ELR (cell line): Measurements from ENCODE around the gene TLCD1.

ENCODE experiments used
- DNase-seq: peaks from one replicate; pipeline ENCODE4 v3.0.0-alpha.2; 2015; ENCODE audit warnings: low read depth

TLCD1 gene

DNA sequence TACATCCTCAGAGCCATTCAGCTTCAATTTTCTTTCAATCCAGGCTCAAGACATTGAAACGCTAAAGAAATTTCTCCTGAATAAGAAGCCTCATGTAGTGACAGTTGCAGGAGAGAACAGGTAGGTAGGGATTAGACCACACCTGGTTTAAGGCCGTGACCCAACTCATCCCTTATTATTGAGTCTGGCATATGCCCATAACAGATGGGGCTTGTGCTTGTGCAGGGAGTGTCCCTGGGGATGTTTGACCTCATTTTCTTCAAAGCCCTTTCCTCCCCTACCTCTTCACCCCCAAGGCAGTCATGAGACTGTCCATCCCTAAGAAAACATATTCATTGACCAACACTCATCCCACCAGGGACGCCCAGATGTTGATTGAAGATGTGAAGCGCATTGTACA lies 39.7 kb downstream of the TLCD1 start:
- no peak for DNase-seq

DNA sequence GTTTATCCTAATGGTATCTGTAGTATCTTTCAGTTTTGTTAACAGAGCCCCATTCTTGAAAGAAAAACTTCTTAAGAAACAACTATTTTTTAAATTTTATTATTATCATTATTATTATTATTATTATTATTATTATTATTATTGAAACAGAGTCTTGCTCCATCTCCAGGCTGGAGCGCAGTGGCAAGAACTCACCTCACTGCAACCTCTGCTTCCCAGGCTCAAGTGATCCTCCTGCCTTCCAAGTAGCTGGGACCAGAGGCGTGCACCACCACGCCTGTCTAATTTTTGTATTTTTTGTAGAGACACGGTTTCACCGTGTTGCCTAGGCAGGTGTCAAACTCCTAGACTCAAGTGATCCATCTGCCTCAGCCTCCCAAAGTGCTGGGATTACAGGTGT lies 40.7 kb downstream of the TLCD1 start:
- no peak for DNase-seq

DNA sequence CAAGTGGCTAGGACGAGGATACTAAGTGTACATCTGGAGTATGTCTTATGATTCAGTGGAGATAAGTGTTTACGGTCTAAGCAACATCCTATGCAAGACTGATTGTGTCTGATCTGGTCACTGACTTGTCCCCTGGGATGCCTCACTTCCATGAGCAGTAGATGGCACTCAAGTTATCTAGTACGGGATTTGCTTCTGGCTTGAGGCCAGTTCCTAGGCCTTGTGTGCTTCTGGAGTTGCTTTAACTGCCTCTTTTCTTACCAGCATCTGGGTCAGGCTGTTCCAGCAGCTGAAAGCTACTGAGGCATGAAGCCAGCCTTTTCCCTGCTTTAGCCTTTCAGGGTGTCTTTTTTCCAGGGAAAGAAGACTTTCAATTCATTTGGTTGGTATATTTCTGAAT lies 41.1 kb downstream of the TLCD1 start:
- peak; percentile 32 for DNase-seq

DNA sequence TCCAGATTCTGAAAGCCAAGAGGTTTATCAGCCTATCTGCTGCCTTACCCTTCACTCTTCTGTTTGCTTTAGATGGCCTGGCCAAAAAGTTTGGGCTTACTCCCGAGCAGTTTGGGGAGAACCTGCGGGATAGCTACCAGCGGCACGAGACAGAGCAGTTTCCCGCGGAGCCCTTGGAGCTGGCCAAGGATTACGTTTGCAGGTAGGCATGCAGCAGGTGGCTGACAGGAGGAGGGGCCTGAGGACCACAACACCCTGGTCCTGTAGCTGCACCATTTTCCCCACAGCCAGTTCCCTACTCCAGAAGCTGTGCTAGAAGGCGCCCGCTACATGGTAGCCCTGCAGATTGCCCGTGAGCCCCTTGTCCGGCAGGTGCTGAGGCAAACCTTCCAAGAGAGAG lies 43.4 kb downstream of the TLCD1 start:
- DNase-seq, result no peak

DNA sequence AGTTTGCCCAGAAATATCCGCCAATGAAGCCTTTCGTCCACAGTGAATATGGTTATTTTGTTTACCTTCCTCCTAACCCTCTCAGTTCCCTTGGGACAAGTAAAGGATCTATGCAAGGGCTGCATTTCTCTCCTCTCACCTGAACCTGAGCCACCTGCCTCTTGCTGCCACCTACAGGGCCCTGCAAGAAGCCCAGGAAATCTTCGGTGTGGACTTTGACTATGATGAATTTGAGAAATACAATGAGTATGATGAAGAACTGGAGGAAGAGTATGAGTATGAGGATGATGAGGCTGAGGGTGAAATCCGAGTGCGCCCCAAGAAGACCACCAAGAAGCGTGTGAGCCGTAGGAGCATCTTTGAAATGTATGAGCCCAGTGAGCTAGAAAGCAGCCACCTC lies 50.1 kb downstream of the TLCD1 start:
- DNase-seq, result peak; percentile 28

DNA sequence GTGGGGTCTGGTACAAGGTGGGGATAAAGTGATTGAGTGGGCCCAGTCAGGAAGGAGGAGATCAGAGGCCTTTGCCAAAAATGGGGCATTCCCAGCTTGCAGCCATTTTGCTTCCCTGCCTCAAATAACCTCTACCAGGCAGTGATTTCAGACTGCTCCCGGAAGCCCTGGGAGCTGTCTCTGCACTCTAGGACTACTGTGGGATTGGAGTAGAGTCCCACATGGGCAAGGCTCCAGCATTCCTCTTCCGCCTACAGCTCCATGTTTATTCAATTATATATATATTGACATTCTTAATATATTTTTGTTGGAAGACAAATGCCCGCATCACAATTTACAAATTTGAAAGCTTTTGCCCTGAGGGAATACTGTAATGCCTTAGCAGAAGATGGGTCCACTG lies 50.5 kb downstream of the TLCD1 start:
- no peak for DNase-seq
